GM23338 (cell line): Measurements from ENCODE around the gene TEPSIN. TPM values are rescaled to one million over a fixed set of nuclear protein-coding genes. Genes with fewer than 3 reads are reported as not detected.

Source experiments
- ATAC-seq: fragments of 200-7000 bp; cut with Tn5 transposase; 3 replicates; pipeline ENCODE4 v1.9.1; 2020
- DNase-seq: peaks from one replicate; pipeline ENCODE4 v3.0.0-alpha.2; 2015; ENCODE audit warnings: low spot score
- H2AFZ ChIP-seq: fragments of 200-600 bp; sonication (generic); 2 replicates; pipeline ENCODE4 v1.8.0; 2016; ENCODE audit warnings: antibody characterized with exemption, mild to moderate bottlenecking, moderate library complexity
- H3F3A ChIP-seq: fragments of 200-600 bp; sonication (generic); replicated peaks from 2 replicates; pipeline ENCODE4 v1.8.0; 2017; ENCODE audit warnings: antibody characterized with exemption, mixed run types, low read depth
- H3K27ac ChIP-seq: fragments of 200-600 bp; sonication (generic); 2 replicates; pipeline ENCODE4 v1.6.1; 2016; ENCODE audit warnings: low read depth
- H3K27me3 ChIP-seq: fragments of 200-600 bp; sonication (generic); 2 replicates; pipeline ENCODE4 v1.8.0; 2016; ENCODE audit warnings: mild to moderate bottlenecking, mixed run types, moderate library complexity; ENCODE audit not compliant: insufficient read depth
- H3K36me3 ChIP-seq: fragments of 200-600 bp; sonication (generic); 2 replicates; pipeline ENCODE4 v1.8.0; 2016; ENCODE audit warnings: mild to moderate bottlenecking; ENCODE audit not compliant: insufficient read depth
- H3K4me1 ChIP-seq: fragments of 200-600 bp; sonication (generic); 2 replicates; pipeline ENCODE4 v1.8.0; 2016; ENCODE audit warnings: mild to moderate bottlenecking, moderate library complexity; ENCODE audit not compliant: insufficient read depth
- H3K4me2 ChIP-seq: fragments of 200-600 bp; sonication (generic); 2 replicates; pipeline ENCODE4 v1.7.1; 2017; ENCODE audit warnings: mixed run types
- H3K4me3 ChIP-seq: fragments of 200-600 bp; sonication (generic); 2 replicates; pipeline ENCODE4 v1.6.1; 2016; ENCODE audit warnings: mixed run types
- H3K79me2 ChIP-seq: fragments of 200-600 bp; sonication (generic); replicated peaks from 2 replicates; pipeline ENCODE4 v1.8.0; 2017; ENCODE audit warnings: mild to moderate bottlenecking; ENCODE audit not compliant: insufficient read depth
- H3K9me2 ChIP-seq: fragments of 200-600 bp; sonication (generic); 2 replicates; pipeline ENCODE4 v1.8.0; 2017; ENCODE audit not compliant: insufficient read depth
- H4K20me1 ChIP-seq: fragments of 200-600 bp; sonication (generic); replicated peaks from 2 replicates; pipeline ENCODE4 v1.8.0; 2017; ENCODE audit warnings: mild to moderate bottlenecking; ENCODE audit not compliant: insufficient read depth
- H3K27ac Mint-ChIP-seq: 2 replicates; pipeline ENCODE4 v1.8.0; 2020; ENCODE audit warnings: inconsistent platforms, mild to moderate bottlenecking, moderate library complexity, mixed read lengths
- H3K27me3 Mint-ChIP-seq: 3 replicates; pipeline ENCODE4 v1.8.0; 2022; ENCODE audit warnings: low read depth, mild to moderate bottlenecking, moderate library complexity, mixed read lengths, inconsistent platforms; ENCODE audit not compliant: insufficient read depth, poor library complexity
- H3K36me3 Mint-ChIP-seq: 3 replicates; pipeline ENCODE4 v1.8.0; 2021; ENCODE audit warnings: low read depth, mild to moderate bottlenecking, inconsistent platforms, moderate library complexity, mixed read lengths
- H3K4me1 Mint-ChIP-seq: 3 replicates; pipeline ENCODE4 v1.8.0; 2020; ENCODE audit warnings: mild to moderate bottlenecking, inconsistent platforms, mixed read lengths
- H3K4me3 Mint-ChIP-seq: 3 replicates; pipeline ENCODE4 v1.8.0; 2021; ENCODE audit warnings: moderate library complexity, mild to moderate bottlenecking, inconsistent platforms, mixed read lengths
- H3K9me3 Mint-ChIP-seq: 3 replicates; pipeline ENCODE4 v1.8.0; 2020; ENCODE audit warnings: moderate library complexity, mild to moderate bottlenecking, inconsistent platforms, mixed read lengths
- EZH2phosphoT487 ChIP-seq: fragments of 200-600 bp; sonication (generic); IDR thresholded peaks from one replicate; pipeline ENCODE4 v1.8.1; 2018; ENCODE audit warnings: antibody characterized with exemption; ENCODE audit not compliant: unreplicated experiment
- JUNB ChIP-seq: IDR thresholded peaks from one replicate; pipeline ENCODE4 v1.6.1; 2016; ENCODE audit warnings: antibody characterized with exemption; ENCODE audit not compliant: unreplicated experiment
- POLR2AphosphoS5 ChIP-seq: IDR thresholded peaks from 2 replicates; pipeline ENCODE4 v1.6.1; 2016; ENCODE audit warnings: antibody characterized with exemption, low read depth
- STAT1 ChIP-seq: IDR thresholded peaks from one replicate; pipeline ENCODE4 v1.6.1; 2016; ENCODE audit warnings: antibody characterized with exemption; ENCODE audit not compliant: unreplicated experiment
- ZNF114 ChIP-seq: fragments of 250-450 bp; sonication (Bioruptor Pico); IDR thresholded peaks from 2 replicates; pipeline ENCODE4 v1.5.0; 2020; ENCODE audit warnings: mild to moderate bottlenecking, moderate library complexity
- polyA plus RNA-seq: library from polyadenylated mRNA; unstranded; fragments of >200 nt; fragmentation: Nextera tagmentation; extraction: Ambion mirVana; gene quantifications from 2 replicates; pipeline ENCODE4 v1.2.1, GENCODE V29; 2016
- total RNA-seq: library from RNA; depleted of rRNA; stranded (reverse); fragments of >200 nt; shearing (Covaris generic); gene quantifications from 2 replicates; pipeline ENCODE4 v1.2.3, GENCODE V29; 2014
- TF ChIP-seq, protein P1 (sequence below): fragments of 250-450 bp; sonication (Bioruptor Pico); IDR thresholded peaks from 2 replicates; pipeline ENCODE4 v1.5.0; 2020; ENCODE audit warnings: mild to moderate bottlenecking, moderate library complexity
- TF ChIP-seq, protein P2 (sequence below): IDR thresholded peaks from one replicate; pipeline ENCODE4 v1.6.1; 2018; ENCODE audit warnings: antibody characterized with exemption; ENCODE audit not compliant: unreplicated experiment

TEPSIN gene
- total and polyA plus RNA-seq, 2 experiments from 2014 or later, result 4.4 to 25.3 TPM

DNA sequence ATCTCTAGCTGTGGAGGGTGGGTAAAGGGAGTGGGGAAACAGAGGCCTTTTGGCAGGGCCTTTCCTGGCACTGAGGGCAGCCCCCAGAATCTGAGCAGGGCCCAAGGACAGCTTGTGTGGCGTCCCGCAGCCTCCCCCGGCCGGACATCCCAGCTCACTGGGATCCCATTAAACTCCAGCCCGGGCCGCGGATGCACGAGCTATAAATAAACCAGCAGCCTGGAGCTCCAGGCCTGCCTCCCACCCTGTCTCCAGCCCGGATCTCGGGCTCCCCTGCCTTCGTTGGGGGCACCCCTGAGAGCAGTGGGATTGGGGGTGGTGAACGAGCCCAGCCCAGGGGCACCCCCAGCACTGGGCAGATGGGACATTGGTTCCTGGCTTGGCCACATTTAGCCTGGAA lies 59.0 kb downstream of the TEPSIN start:
- H3K4me3 ChIP-seq, result no peak overlapping the region
- no peak overlapping the region for H3K4me2 ChIP-seq
- no peaks in the 10 kb centered on the region for H3F3A ChIP-seq
- no peak overlapping the region for H3K4me3 Mint-ChIP-seq
- DNase-seq (no peak), ATAC-seq (no peak)
- H3K9me3 Mint-ChIP-seq, result no peaks in the 10 kb centered on the region; the same call in 2 of the 3 replicates
- no peaks in the 10 kb centered on the region for H3K79me2 ChIP-seq
- H3K36me3 ChIP-seq, result no peaks in the 10 kb centered on the region
- no peaks in the 10 kb centered on the region for H3K27me3 ChIP-seq
- H3K4me1 ChIP-seq, result no peaks in the 10 kb centered on the region
- no peak overlapping the region for H2AFZ ChIP-seq
- H3K27ac ChIP-seq, result no peak overlapping the region
- no peaks in the 10 kb centered on the region for H3K9me2 ChIP-seq
- H3K27ac Mint-ChIP-seq, result no peak overlapping the region
- no peak for TF ChIP-seq ZNF114 (CRISPR knock-in tag)
- no peak for TF ChIP-seq POLR2AphosphoS5
- TF ChIP-seq STAT1, result no peak
- no peak for TF ChIP-seq JUNB
- no peak for TF ChIP-seq EZH2phosphoT487
- TF ChIP-seq, protein P1, sequence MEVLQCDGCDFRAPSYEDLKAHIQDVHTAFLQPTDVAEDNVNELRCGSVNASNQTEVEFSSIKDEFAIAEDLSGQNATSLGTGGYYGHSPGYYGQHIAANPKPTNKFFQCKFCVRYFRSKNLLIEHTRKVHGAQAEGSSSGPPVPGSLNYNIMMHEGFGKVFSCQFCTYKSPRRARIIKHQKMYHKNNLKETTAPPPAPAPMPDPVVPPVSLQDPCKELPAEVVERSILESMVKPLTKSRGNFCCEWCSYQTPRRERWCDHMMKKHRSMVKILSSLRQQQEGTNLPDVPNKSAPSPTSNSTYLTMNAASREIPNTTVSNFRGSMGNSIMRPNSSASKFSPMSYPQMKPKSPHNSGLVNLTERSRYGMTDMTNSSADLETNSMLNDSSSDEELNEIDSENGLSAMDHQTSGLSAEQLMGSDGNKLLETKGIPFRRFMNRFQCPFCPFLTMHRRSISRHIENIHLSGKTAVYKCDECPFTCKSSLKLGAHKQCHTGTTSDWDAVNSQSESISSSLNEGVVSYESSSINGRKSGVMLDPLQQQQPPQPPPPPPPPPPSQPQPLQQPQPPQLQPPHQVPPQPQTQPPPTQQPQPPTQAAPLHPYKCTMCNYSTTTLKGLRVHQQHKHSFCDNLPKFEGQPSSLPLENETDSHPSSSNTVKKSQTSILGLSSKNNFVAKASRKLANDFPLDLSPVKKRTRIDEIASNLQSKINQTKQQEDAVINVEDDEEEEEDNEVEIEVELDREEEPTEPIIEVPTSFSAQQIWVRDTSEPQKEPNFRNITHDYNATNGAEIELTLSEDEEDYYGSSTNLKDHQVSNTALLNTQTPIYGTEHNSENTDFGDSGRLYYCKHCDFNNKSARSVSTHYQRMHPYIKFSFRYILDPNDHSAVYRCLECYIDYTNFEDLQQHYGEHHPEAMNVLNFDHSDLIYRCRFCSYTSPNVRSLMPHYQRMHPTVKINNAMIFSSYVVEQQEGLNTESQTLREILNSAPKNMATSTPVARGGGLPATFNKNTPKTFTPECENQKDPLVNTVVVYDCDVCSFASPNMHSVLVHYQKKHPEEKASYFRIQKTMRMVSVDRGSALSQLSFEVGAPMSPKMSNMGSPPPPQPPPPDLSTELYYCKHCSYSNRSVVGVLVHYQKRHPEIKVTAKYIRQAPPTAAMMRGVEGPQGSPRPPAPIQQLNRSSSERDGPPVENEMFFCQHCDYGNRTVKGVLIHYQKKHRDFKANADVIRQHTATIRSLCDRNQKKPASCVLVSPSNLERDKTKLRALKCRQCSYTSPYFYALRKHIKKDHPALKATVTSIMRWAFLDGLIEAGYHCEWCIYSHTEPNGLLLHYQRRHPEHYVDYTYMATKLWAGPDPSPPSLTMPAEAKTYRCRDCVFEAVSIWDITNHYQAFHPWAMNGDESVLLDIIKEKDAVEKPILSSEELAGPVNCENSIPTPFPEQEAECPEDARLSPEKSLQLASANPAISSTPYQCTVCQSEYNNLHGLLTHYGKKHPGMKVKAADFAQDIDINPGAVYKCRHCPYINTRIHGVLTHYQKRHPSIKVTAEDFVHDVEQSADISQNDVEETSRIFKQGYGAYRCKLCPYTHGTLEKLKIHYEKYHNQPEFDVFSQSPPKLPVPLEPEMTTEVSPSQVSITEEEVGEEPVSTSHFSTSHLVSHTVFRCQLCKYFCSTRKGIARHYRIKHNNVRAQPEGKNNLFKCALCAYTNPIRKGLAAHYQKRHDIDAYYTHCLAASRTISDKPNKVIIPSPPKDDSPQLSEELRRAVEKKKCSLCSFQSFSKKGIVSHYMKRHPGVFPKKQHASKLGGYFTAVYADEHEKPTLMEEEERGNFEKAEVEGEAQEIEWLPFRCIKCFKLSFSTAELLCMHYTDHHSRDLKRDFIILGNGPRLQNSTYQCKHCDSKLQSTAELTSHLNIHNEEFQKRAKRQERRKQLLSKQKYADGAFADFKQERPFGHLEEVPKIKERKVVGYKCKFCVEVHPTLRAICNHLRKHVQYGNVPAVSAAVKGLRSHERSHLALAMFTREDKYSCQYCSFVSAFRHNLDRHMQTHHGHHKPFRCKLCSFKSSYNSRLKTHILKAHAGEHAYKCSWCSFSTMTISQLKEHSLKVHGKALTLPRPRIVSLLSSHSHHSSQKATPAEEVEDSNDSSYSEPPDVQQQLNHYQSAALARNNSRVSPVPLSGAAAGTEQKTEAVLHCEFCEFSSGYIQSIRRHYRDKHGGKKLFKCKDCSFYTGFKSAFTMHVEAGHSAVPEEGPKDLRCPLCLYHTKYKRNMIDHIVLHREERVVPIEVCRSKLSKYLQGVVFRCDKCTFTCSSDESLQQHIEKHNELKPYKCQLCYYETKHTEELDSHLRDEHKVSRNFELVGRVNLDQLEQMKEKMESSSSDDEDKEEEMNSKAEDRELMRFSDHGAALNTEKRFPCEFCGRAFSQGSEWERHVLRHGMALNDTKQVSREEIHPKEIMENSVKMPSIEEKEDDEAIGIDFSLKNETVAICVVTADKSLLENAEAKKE (CRISPR knock-in tag), result no peak
- TF ChIP-seq, protein P2, sequence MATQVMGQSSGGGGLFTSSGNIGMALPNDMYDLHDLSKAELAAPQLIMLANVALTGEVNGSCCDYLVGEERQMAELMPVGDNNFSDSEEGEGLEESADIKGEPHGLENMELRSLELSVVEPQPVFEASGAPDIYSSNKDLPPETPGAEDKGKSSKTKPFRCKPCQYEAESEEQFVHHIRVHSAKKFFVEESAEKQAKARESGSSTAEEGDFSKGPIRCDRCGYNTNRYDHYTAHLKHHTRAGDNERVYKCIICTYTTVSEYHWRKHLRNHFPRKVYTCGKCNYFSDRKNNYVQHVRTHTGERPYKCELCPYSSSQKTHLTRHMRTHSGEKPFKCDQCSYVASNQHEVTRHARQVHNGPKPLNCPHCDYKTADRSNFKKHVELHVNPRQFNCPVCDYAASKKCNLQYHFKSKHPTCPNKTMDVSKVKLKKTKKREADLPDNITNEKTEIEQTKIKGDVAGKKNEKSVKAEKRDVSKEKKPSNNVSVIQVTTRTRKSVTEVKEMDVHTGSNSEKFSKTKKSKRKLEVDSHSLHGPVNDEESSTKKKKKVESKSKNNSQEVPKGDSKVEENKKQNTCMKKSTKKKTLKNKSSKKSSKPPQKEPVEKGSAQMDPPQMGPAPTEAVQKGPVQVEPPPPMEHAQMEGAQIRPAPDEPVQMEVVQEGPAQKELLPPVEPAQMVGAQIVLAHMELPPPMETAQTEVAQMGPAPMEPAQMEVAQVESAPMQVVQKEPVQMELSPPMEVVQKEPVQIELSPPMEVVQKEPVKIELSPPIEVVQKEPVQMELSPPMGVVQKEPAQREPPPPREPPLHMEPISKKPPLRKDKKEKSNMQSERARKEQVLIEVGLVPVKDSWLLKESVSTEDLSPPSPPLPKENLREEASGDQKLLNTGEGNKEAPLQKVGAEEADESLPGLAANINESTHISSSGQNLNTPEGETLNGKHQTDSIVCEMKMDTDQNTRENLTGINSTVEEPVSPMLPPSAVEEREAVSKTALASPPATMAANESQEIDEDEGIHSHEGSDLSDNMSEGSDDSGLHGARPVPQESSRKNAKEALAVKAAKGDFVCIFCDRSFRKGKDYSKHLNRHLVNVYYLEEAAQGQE, result no peak
- no peaks in the 10 kb centered on the region for H3K4me1 Mint-ChIP-seq
- H3K36me3 Mint-ChIP-seq, result no peaks in the 10 kb centered on the region
- no peaks in the 10 kb centered on the region for H4K20me1 ChIP-seq
- peaks cover 10% of the 10 kb centered on the region for H3K27me3 Mint-ChIP-seq
